ENCODE data around the gene RBM24. TPM values are rescaled to one million over a fixed set of nuclear protein-coding genes. Genes with fewer than 3 reads are reported as not detected.

Gene RBM24
- total and polyA plus RNA-seq, 2 of the 13 experiments (the other 11 are each of a cell fraction or from before 2014, with no cell fraction given): 1.5 to 14.2 TPM

- TF ChIP-seq IRX3 (CRISPR knock-in tag; IDR thresholded peaks at IDR 0.05; ENCODE audit: borderline replicate concordance, low read depth): 0 out of 2 replicates have a peak, but pooled peaks have one; percentile 42
- TF ChIP-seq ZSCAN9 (CRISPR knock-in tag; IDR thresholded peaks at IDR 0.05; ENCODE audit: borderline replicate concordance): no peak
- peak; percentile 60; the same call in 1 of the 2 replicates for TF ChIP-seq FOXC1 (CRISPR knock-in tag; IDR thresholded peaks at IDR 0.05; ENCODE audit: borderline replicate concordance)
- TF ChIP-seq, protein P1, sequence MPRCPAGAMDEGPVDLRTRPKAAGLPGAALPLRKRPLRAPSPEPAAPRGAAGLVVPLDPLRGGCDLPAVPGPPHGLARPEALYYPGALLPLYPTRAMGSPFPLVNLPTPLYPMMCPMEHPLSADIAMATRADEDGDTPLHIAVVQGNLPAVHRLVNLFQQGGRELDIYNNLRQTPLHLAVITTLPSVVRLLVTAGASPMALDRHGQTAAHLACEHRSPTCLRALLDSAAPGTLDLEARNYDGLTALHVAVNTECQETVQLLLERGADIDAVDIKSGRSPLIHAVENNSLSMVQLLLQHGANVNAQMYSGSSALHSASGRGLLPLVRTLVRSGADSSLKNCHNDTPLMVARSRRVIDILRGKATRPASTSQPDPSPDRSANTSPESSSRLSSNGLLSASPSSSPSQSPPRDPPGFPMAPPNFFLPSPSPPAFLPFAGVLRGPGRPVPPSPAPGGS (CRISPR knock-in tag; IDR thresholded peaks at IDR 0.05): peak; percentile 27; the same call in 1 of the 2 replicates
- TF ChIP-seq EED (CRISPR knock-in tag; IDR thresholded peaks at IDR 0.05): peak; percentile 97; the same call in 1 of the 2 replicates
- TF ChIP-seq CTCF (CRISPR knock-in tag; IDR thresholded peaks at IDR 0.05): 0 out of 2 replicates have a peak, but pooled peaks have one; percentile 10
- 0 out of 2 replicates have a peak, but pooled peaks have one; percentile 36 for TF ChIP-seq PAWR (CRISPR knock-in tag; IDR thresholded peaks at IDR 0.05; ENCODE audit: borderline replicate concordance)
- peak; percentile 73; the same call in 1 of the 2 replicates for TF ChIP-seq FLYWCH1 (CRISPR knock-in tag; IDR thresholded peaks at IDR 0.05)
- 0 out of 2 replicates have a peak, but pooled peaks have one; percentile 25 for TF ChIP-seq ZNF788 (CRISPR knock-in tag; IDR thresholded peaks at IDR 0.05; ENCODE audit: borderline replicate concordance)
- peak; percentile 55 for TF ChIP-seq ZNF547 (CRISPR knock-in tag; IDR thresholded peaks at IDR 0.05)
- TF ChIP-seq SOX13 (IDR thresholded peaks at IDR 0.05): peak; percentile 74; the same call in 1 of the 2 replicates
- TF ChIP-seq SOX13 (CRISPR knock-in tag; conservative IDR thresholded peaks at IDR 0.05 in 1 of 2, IDR thresholded peaks at IDR 0.05 in 1 of 2): peak in 1 of 2 experiments; percentile 80; a peak in 2 of 4 replicates
- no peak for TF ChIP-seq CENPT (CRISPR knock-in tag; IDR thresholded peaks at IDR 0.05; ENCODE audit: low read depth)
- peak; percentile 31; the same call in 1 of the 2 replicates for TF ChIP-seq GMEB1 (CRISPR knock-in tag; IDR thresholded peaks at IDR 0.05; ENCODE audit: borderline replicate concordance)
- peak; percentile 71 for TF ChIP-seq MAX (IDR thresholded peaks at IDR 0.05)
- TF ChIP-seq CHD2 (IDR thresholded peaks at IDR 0.05; ENCODE audit: low read depth, low read length): no peak
- TF ChIP-seq YEATS4 (CRISPR knock-in tag; IDR thresholded peaks at IDR 0.05; ENCODE audit: borderline replicate concordance): no peak
- TF ChIP-seq, protein P2, sequence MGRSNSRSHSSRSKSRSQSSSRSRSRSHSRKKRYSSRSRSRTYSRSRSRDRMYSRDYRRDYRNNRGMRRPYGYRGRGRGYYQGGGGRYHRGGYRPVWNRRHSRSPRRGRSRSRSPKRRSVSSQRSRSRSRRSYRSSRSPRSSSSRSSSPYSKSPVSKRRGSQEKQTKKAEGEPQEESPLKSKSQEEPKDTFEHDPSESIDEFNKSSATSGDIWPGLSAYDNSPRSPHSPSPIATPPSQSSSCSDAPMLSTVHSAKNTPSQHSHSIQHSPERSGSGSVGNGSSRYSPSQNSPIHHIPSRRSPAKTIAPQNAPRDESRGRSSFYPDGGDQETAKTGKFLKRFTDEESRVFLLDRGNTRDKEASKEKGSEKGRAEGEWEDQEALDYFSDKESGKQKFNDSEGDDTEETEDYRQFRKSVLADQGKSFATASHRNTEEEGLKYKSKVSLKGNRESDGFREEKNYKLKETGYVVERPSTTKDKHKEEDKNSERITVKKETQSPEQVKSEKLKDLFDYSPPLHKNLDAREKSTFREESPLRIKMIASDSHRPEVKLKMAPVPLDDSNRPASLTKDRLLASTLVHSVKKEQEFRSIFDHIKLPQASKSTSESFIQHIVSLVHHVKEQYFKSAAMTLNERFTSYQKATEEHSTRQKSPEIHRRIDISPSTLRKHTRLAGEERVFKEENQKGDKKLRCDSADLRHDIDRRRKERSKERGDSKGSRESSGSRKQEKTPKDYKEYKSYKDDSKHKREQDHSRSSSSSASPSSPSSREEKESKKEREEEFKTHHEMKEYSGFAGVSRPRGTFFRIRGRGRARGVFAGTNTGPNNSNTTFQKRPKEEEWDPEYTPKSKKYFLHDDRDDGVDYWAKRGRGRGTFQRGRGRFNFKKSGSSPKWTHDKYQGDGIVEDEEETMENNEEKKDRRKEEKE (IDR thresholded peaks at IDR 0.05): no peak
- no peak for TF ChIP-seq SP1 (IDR thresholded peaks at IDR 0.05)
- peak; percentile 13; the same call in 1 of the 2 replicates for TF ChIP-seq SP1 (CRISPR knock-in tag; IDR thresholded peaks at IDR 0.05)
Observed at GRCh38 chr6:17281497-17282481, 628 bp downstream of the RBM24 start (continued).

Data from HepG2 (cell line).